AG09309 (cell line): ENCODE measurements around the gene VPS8.

Experiments
- DNase-seq: peaks from one replicate; pipeline ENCODE4 v3.0.0-alpha.2; 2010; ENCODE audit warnings: low read depth
- H3K4me3 ChIP-seq: 2 replicates; pipeline ENCODE4 v1.5.1; 2011; ENCODE audit warnings: mild to moderate bottlenecking, low read depth, low read length, moderate library complexity; ENCODE audit not compliant: control insufficient read depth
- TF ChIP-seq, protein P1 (sequence below): IDR thresholded peaks from 2 replicates; pipeline ENCODE4 v1.5.1; 2011; ENCODE audit warnings: mild to moderate bottlenecking, low read depth, low read length, inconsistent platforms; ENCODE audit not compliant: insufficient read depth, control insufficient read depth; ENCODE audit errors: missing control alignments

VPS8 gene

GRCh38 chr3:185060655-185061054 lies 248.7 kb downstream of the VPS8 start:
- DNase-seq: no peak
- H3K4me3 ChIP-seq: no peak overlapping the region
- TF ChIP-seq, protein P1, sequence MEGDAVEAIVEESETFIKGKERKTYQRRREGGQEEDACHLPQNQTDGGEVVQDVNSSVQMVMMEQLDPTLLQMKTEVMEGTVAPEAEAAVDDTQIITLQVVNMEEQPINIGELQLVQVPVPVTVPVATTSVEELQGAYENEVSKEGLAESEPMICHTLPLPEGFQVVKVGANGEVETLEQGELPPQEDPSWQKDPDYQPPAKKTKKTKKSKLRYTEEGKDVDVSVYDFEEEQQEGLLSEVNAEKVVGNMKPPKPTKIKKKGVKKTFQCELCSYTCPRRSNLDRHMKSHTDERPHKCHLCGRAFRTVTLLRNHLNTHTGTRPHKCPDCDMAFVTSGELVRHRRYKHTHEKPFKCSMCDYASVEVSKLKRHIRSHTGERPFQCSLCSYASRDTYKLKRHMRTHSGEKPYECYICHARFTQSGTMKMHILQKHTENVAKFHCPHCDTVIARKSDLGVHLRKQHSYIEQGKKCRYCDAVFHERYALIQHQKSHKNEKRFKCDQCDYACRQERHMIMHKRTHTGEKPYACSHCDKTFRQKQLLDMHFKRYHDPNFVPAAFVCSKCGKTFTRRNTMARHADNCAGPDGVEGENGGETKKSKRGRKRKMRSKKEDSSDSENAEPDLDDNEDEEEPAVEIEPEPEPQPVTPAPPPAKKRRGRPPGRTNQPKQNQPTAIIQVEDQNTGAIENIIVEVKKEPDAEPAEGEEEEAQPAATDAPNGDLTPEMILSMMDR: no peak

- TF ChIP-seq, protein P1: no peak
- H3K4me3 ChIP-seq: no peak overlapping the region
- DNase-seq: no peak
Observed at GRCh38 chr3:185062191-185062590, 250.2 kb downstream of the VPS8 start.

DNA sequence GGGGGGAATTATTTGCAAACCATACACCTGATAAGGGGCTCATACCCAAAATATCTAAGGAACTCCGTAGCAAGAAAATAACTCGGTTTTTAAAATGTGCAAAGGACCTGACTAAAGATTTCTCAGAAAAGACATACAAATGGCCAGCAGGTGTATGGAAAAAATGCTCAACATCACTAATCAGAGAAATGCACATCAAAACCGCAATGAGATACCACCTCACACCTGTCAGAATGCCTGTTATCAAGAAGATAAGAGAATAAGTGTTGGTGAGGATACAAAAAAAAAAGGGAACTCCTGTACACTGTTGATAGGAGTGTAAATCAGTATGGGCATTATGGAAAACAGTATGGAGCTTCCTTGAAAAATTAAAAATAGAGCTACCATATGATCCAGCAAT lies 251.5 kb downstream of the VPS8 start:
- TF ChIP-seq, protein P1: no peak
- no peak for DNase-seq
- H3K4me3 ChIP-seq: no peak overlapping the region

GRCh38 chr3:185065059-185065458 lies 253.1 kb downstream of the VPS8 start:
- no peak overlapping the region for H3K4me3 ChIP-seq
- TF ChIP-seq, protein P1: no peak
- DNase-seq: no peak

GRCh38 chr3:185066251-185066650 lies 254.3 kb downstream of the VPS8 start:
- TF ChIP-seq, protein P1: no peak
- H3K4me3 ChIP-seq: no peak overlapping the region
- DNase-seq: no peak

DNA sequence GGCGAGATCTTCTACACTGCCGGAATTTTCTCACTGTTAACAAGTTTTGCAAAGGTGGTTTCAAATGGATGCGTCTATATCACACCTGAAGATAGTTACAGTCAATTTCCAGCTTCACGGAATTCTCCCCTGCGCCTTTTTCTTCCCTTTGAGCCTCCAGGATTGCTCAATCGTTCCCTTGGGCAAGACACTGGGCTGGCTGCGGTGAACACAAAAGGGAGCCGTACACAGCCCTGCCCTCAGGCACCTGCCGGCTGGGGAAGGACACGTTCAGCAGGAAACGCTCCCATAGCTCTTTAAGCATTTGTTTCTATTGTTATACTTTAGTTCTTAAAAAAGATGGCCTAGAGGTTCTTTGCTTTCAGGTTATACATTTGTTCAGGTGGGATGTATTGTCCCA lies 255.2 kb downstream of the VPS8 start:
- no peak for DNase-seq
- TF ChIP-seq, protein P1: no peak
- H3K4me3 ChIP-seq: no peak overlapping the region
